PC-3 (cell line): ENCODE results near the gene NCF1. TPM values are rescaled to one million over a fixed set of nuclear protein-coding genes. Genes with fewer than 3 reads are reported as not detected.
"Not testable (repeated sequence)": the region's sequence is repeated elsewhere in the genome, so short reads cannot be mapped to it uniquely, and the experiment has no call there.

ENCODE experiments used
- ATAC-seq: fragments of 200-7000 bp; cut with Tn5 transposase; 2 replicates; pipeline ENCODE4 v1.9.1; 2020; ENCODE audit warnings: mild to moderate bottlenecking, moderate library complexity
- BruUV-seq: library from RNA; stranded (reverse); fragments of 400-500 nt; replicated peaks from 2 replicates; lab custom pipeline; 2021; lab: Mats Ljungman, UMichigan
- CTCF ChIA-PET: fragments of 300-600 bp; sonication (Branson Sonifier 250); formaldehyde crosslinking; loops from one replicate; lab custom pipeline; 2022; ENCODE audit warnings: antibody characterized with exemption; lab: Charles Lee
- POLR2A ChIA-PET: fragments of 300-600 bp; sonication (Branson Sonifier 250); formaldehyde crosslinking; loops from one replicate; lab custom pipeline; 2022; ENCODE audit warnings: antibody characterized with exemption; ENCODE audit not compliant: unreplicated experiment; lab: Charles Lee
- DNase-seq: peaks from one replicate; pipeline ENCODE4 v3.0.0-alpha.2; 2015
- H2AFZ ChIP-seq: fragments of 300-600 bp; sonication (generic); 2 replicates; pipeline ENCODE4 v1.6.0; 2016; ENCODE audit warnings: antibody characterized with exemption, low read length
- H3F3A ChIP-seq: fragments of 300-600 bp; sonication (generic); one replicate; pipeline ENCODE4 v1.6.0; 2017; ENCODE audit warnings: antibody characterized with exemption, low read length, control low read depth, mild to moderate bottlenecking; ENCODE audit not compliant: unreplicated experiment
- H3K27ac ChIP-seq: fragments of 300-600 bp; sonication (generic); 2 replicates; pipeline ENCODE4 v1.5.1; 2016; ENCODE audit warnings: mild to moderate bottlenecking, low read length
- H3K27me3 ChIP-seq: fragments of 300-600 bp; sonication (generic); 2 replicates; pipeline ENCODE4 v1.6.1; 2016; ENCODE audit warnings: low read length, mixed read lengths
- H3K36me3 ChIP-seq: fragments of 300-600 bp; sonication (generic); 2 replicates; pipeline ENCODE4 v1.6.1; 2016; ENCODE audit warnings: low read depth, mixed run types, low read length, mixed read lengths
- H3K4me1 ChIP-seq: fragments of 300-600 bp; sonication (generic); 2 replicates; pipeline ENCODE4 v1.5.1; 2016; ENCODE audit warnings: low read length; ENCODE audit not compliant: insufficient read depth
- H3K4me2 ChIP-seq: fragments of 300-600 bp; sonication (generic); 2 replicates; pipeline ENCODE4 v1.6.0; 2016; ENCODE audit warnings: low read length
- H3K4me3 ChIP-seq: fragments of 300-600 bp; sonication (generic); 2 replicates; pipeline ENCODE4 v1.5.1; 2016; ENCODE audit warnings: mild to moderate bottlenecking, low read length, mixed read lengths
- H3K79me2 ChIP-seq: fragments of 300-600 bp; sonication (generic); 2 replicates; pipeline ENCODE4 v1.6.1; 2017; ENCODE audit warnings: low read length, mixed read lengths
- H3K9ac ChIP-seq: fragments of 300-600 bp; sonication (generic); 2 replicates; pipeline ENCODE4 v1.6.0; 2016; ENCODE audit warnings: mild to moderate bottlenecking, low read length
- H3K9me2 ChIP-seq: fragments of 300-600 bp; sonication (generic); replicated peaks from 2 replicates; pipeline ENCODE4 v1.6.1; 2016; ENCODE audit warnings: mixed run types, low read length, mixed read lengths
- H3K9me3 ChIP-seq: fragments of 300-600 bp; sonication (generic); 2 replicates; pipeline ENCODE4 v1.6.1; 2016; ENCODE audit warnings: low read length, mixed read lengths
- H4K20me1 ChIP-seq: fragments of 300-600 bp; sonication (generic); 2 replicates; pipeline ENCODE4 v1.6.1; 2016; ENCODE audit warnings: low read length, mixed read lengths
- intact Hi-C: fragments of 100-400 bp; cut with micrococcal nuclease; formaldehyde crosslinking; loops from 2 replicates; pipeline ENCODE4 v1.9.0; 2023
- total RNA-seq: library from RNA; depleted of rRNA; stranded (reverse); fragments of >200 nt; gene quantifications from 2 replicates; pipeline ENCODE4 v1.2.3, GENCODE V29; 2014

Gene NCF1
- total RNA-seq, 1 experiment from 2014 or later, result not detected

DNA sequence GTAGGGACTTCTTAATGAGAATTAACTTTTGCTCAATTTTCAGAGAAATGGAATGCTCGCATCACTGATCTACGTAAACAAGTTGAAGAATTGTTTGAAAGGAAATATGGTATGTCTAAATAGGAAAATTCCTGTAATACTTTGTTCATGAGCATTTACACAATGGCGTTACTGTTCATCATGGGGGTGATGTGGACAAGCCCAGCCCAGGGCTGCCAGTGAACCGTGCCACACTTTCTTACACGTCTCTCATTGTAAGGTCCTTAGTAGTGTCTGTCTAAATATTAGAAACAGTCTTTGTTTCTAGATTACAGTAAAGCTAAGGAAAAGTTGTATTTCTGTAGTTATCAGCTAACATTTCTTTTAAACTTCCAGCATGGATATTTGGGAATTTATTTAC, 43.6 kb upstream of the NCF1 start:
- not testable (repeated sequence) for BruUV-seq
- ATAC-seq, result peak; percentile 99

DNA sequence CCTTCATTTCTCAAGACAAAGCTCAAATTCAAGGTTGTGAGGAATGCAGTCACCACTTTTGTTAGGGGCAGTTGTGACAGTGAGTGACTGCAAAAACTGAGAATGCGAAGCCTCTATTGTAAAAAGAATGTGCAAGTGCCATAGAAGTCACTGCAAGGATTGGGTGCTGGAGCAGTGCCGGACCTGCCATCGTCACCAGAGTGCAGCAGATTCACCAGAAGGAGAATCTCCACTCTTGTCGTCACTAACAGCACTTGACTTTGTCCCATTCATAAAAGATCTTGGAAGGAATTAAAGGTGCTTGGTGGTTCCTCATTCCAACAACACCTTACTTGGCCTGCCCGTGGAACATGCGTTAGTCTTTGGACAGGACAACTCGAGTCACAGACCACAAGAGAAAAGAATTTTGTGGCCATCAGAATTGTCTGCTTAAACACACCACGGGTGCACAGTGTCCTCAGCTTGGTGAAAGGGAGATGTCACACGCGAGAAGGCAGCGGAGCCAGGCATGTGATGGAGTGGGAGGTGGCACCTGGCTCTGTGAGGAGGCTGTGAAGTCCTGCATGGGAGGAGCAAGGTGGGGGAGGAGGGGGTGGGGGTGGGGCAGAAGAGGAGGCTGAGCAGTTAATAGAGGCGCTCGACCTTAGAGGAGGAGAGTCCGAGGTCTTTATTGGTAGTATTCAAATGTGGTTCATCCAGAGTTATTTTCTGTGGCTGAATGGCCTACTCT, 33.7 kb upstream of the NCF1 start:
- CTCF ChIA-PET, H3K27me3 ChIP-seq, H3K27ac ChIP-seq, H3K9ac ChIP-seq, H2AFZ ChIP-seq, POLR2A ChIA-PET, H3F3A ChIP-seq, intact Hi-C loops, H3K4me2 ChIP-seq, H3K4me1 ChIP-seq, H4K20me1 ChIP-seq, H3K4me3 ChIP-seq, H3K36me3 ChIP-seq, H3K9me3 ChIP-seq, H3K9me2 ChIP-seq, H3K79me2 ChIP-seq, DNase-seq, ATAC-seq: not testable (repeated sequence)
- TSS peak; percentile 22 for BruUV-seq

More for the DNA sequence above, 43.6 kb upstream of the NCF1 start:
- CTCF ChIA-PET, H3K79me2 ChIP-seq, H3K27me3 ChIP-seq, H2AFZ ChIP-seq, H3K4me1 ChIP-seq, POLR2A ChIA-PET, H3K9me3 ChIP-seq, H4K20me1 ChIP-seq, H3K4me3 ChIP-seq, intact Hi-C loops, H3K9me2 ChIP-seq, H3K36me3 ChIP-seq, H3K27ac ChIP-seq, DNase-seq, H3F3A ChIP-seq, H3K9ac ChIP-seq, H3K4me2 ChIP-seq: not testable (repeated sequence)

- POLR2A ChIA-PET, CTCF ChIA-PET, H3K27ac ChIP-seq, H4K20me1 ChIP-seq, H3K9me3 ChIP-seq, H3K4me2 ChIP-seq, H3K4me1 ChIP-seq, H3F3A ChIP-seq, intact Hi-C loops, H3K9me2 ChIP-seq, H3K79me2 ChIP-seq, BruUV-seq, H3K9ac ChIP-seq, H2AFZ ChIP-seq, ATAC-seq, DNase-seq, H3K27me3 ChIP-seq, H3K4me3 ChIP-seq, H3K36me3 ChIP-seq: not testable (repeated sequence)
These were observed 29.8 kb upstream of the NCF1 start for GRCh38 chr7:74743936-74744557.

- H3K9ac ChIP-seq, H3K27ac ChIP-seq, H3K4me3 ChIP-seq, H3K9me3 ChIP-seq, H4K20me1 ChIP-seq, H3F3A ChIP-seq, H2AFZ ChIP-seq, H3K4me1 ChIP-seq, BruUV-seq, H3K79me2 ChIP-seq, POLR2A ChIA-PET, DNase-seq, H3K36me3 ChIP-seq, H3K4me2 ChIP-seq, H3K27me3 ChIP-seq, intact Hi-C loops, H3K9me2 ChIP-seq, CTCF ChIA-PET: not testable (repeated sequence)
- peak; percentile 77 for ATAC-seq
These were observed 19.8 kb upstream of the NCF1 start for GRCh38 chr7:74753921-74754482.

GRCh38 chr7:74756673-74757072, 17.1 kb upstream of the NCF1 start:
- H3K27ac ChIP-seq, H3K9me3 ChIP-seq, CTCF ChIA-PET, H3K9me2 ChIP-seq, H3K79me2 ChIP-seq, H3K4me2 ChIP-seq, intact Hi-C loops, H3K4me1 ChIP-seq, H3K27me3 ChIP-seq, H3K9ac ChIP-seq, H2AFZ ChIP-seq, H4K20me1 ChIP-seq, H3F3A ChIP-seq, POLR2A ChIA-PET, BruUV-seq, DNase-seq, H3K36me3 ChIP-seq, H3K4me3 ChIP-seq: not testable (repeated sequence)
- ATAC-seq, result peak; percentile 80

- BruUV-seq, H3K9ac ChIP-seq, H2AFZ ChIP-seq, H3K4me1 ChIP-seq, intact Hi-C loops, H3K9me3 ChIP-seq, H3F3A ChIP-seq, H4K20me1 ChIP-seq, H3K27me3 ChIP-seq, H3K4me2 ChIP-seq, H3K36me3 ChIP-seq, H3K79me2 ChIP-seq, H3K27ac ChIP-seq, DNase-seq, CTCF ChIA-PET, POLR2A ChIA-PET, H3K9me2 ChIP-seq, H3K4me3 ChIP-seq: not testable (repeated sequence)
- ATAC-seq, result peak; percentile 5; the same call in 1 of the 2 replicates
These were observed 15.5 kb upstream of the NCF1 start for GRCh38 chr7:74758268-74758667.
